OCI-LY1 (cell line): Measurements from ENCODE around the gene IGFL2.

Experiments used
- H2AFZ ChIP-seq: fragments of 200-600 bp; sonication (generic), shearing (Covaris generic); 2 replicates; pipeline ENCODE4 v1.6.0; 2014; ENCODE audit warnings: antibody characterized with exemption, mild to moderate bottlenecking, low read length
- H3F3A ChIP-seq: fragments of 200-600 bp; sonication (generic), shearing (Covaris generic); 2 replicates; pipeline ENCODE4 v1.6.0; 2014; ENCODE audit warnings: mild to moderate bottlenecking, antibody characterized with exemption, low read length, moderate library complexity; ENCODE audit not compliant: insufficient read depth
- H3K27ac ChIP-seq: fragments of 200-600 bp; sonication (generic); 2 replicates; pipeline ENCODE4 v1.5.1; 2014; ENCODE audit warnings: low read length, mixed run types, mild to moderate bottlenecking, low read depth; ENCODE audit not compliant: poor library complexity, severe bottlenecking
- H3K27me3 ChIP-seq: fragments of 200-600 bp; sonication (generic); 2 replicates; pipeline ENCODE4 v1.6.0; 2014; ENCODE audit warnings: antibody characterized with exemption, mild to moderate bottlenecking, low read length, moderate library complexity; ENCODE audit not compliant: insufficient read depth
- H3K36me3 ChIP-seq: fragments of 200-600 bp; sonication (generic); 2 replicates; pipeline ENCODE4 v1.6.1; 2014; ENCODE audit warnings: mild to moderate bottlenecking, antibody characterized with exemption, low read length, moderate library complexity, mixed read lengths; ENCODE audit not compliant: insufficient read depth
- H3K4me1 ChIP-seq: fragments of 200-600 bp; sonication (generic); 2 replicates; pipeline ENCODE4 v1.5.1; 2014; ENCODE audit warnings: mild to moderate bottlenecking, low read length, moderate library complexity; ENCODE audit not compliant: insufficient read depth, severe bottlenecking
- H3K4me2 ChIP-seq: fragments of 200-600 bp; sonication (generic), shearing (Covaris generic); 2 replicates; pipeline ENCODE4 v1.6.1; 2014; ENCODE audit warnings: low read length
- H3K4me3 ChIP-seq: fragments of 200-600 bp; sonication (generic); 2 replicates; pipeline ENCODE4 v1.5.1; 2014; ENCODE audit warnings: low read length, low read depth, mild to moderate bottlenecking, mixed read lengths; ENCODE audit not compliant: poor library complexity, severe bottlenecking
- H3K79me2 ChIP-seq: fragments of 200-600 bp; shearing (Covaris generic); 2 replicates; pipeline ENCODE4 v1.6.1; 2016; ENCODE audit warnings: mixed run types, low read length, mixed read lengths; ENCODE audit not compliant: insufficient read depth
- H3K9ac ChIP-seq: fragments of 200-600 bp; sonication (generic), shearing (Covaris generic); 2 replicates; pipeline ENCODE4 v1.6.1; 2014; ENCODE audit warnings: mild to moderate bottlenecking, low read length, mixed read lengths
- H3K9me2 ChIP-seq: fragments of 200-600 bp; sonication (generic), shearing (Covaris generic); 2 replicates; pipeline ENCODE4 v1.6.1; 2014; ENCODE audit warnings: low read depth, mild to moderate bottlenecking, low read length, mixed read lengths
- H3K9me3 ChIP-seq: fragments of 200-600 bp; shearing (Covaris generic); 2 replicates; pipeline ENCODE4 v1.6.1; 2014; ENCODE audit warnings: low read length, mixed read lengths
- H4K20me1 ChIP-seq: fragments of 200-600 bp; sonication (generic), shearing (Covaris generic); 2 replicates; pipeline ENCODE4 v1.6.0; 2016; ENCODE audit warnings: mild to moderate bottlenecking, low read length; ENCODE audit not compliant: insufficient read depth
- CTCF ChIP-seq: fragments of 200-600 bp; sonication (generic), shearing (Covaris generic); IDR thresholded peaks from 2 replicates; pipeline ENCODE4 v1.5.1; 2017; ENCODE audit warnings: mild to moderate bottlenecking, antibody characterized with exemption, low read length, moderate library complexity, mixed read lengths
- EZH2 ChIP-seq: fragments of 200-600 bp; sonication (generic), shearing (Covaris generic); IDR thresholded peaks from 2 replicates; pipeline ENCODE4 v1.8.0; 2017; ENCODE audit warnings: borderline replicate concordance, mixed run types, mild to moderate bottlenecking, antibody characterized with exemption, low read length, moderate library complexity, mixed read lengths

Gene IGFL2

GRCh38 chr19:46186101-46186716 lies 38.2 kb downstream of the IGFL2 start:
- Histone ChIP-seq H3K4me2 (no peak overlapping the region), H3K9me2 (no peaks in the 10 kb centered on the region), H3K9ac (no peak overlapping the region), H4K20me1 (no peaks in the 10 kb centered on the region), H3K27ac (no peak overlapping the region), H3K79me2 (no peaks in the 10 kb centered on the region), H3K36me3 (no peaks in the 10 kb centered on the region), H3K4me1 (peaks cover 8% of the 10 kb centered on the region), H3K27me3 (no peaks in the 10 kb centered on the region; the same call in 1 of the 2 replicates), H2AFZ (no peak overlapping the region), H3K9me3 (no peaks in the 10 kb centered on the region), H3F3A (no peaks in the 10 kb centered on the region), H3K4me3 (no peak overlapping the region)
- TF ChIP-seq CTCF (no peak), EZH2 (no peak)

- Histone ChIP-seq H3K4me1 (peaks cover 8% of the 10 kb centered on the region), H3K9me2 (no peaks in the 10 kb centered on the region), H4K20me1 (no peaks in the 10 kb centered on the region), H3K36me3 (no peaks in the 10 kb centered on the region), H3K4me3 (no peak overlapping the region), H3K79me2 (no peaks in the 10 kb centered on the region), H3F3A (no peaks in the 10 kb centered on the region), H3K27me3 (no peaks in the 10 kb centered on the region; the same call in 1 of the 2 replicates), H3K27ac (no peak overlapping the region), H3K4me2 (no peak overlapping the region), H3K9ac (no peak overlapping the region), H2AFZ (no peak overlapping the region), H3K9me3 (no peaks in the 10 kb centered on the region)
- no peak for TF ChIP-seq CTCF
- no peak for TF ChIP-seq EZH2
Observed at GRCh38 chr19:46186717-46187101, 38.7 kb downstream of the IGFL2 start.

- no peaks in the 10 kb centered on the region for H3K9me3 ChIP-seq
- no peaks in the 10 kb centered on the region for H3K9me2 ChIP-seq
- no peaks in the 10 kb centered on the region for H3K36me3 ChIP-seq
- TF ChIP-seq CTCF (no peak), EZH2 (no peak)
- H3K9ac ChIP-seq, result no peak overlapping the region
- H2AFZ ChIP-seq, result no peak overlapping the region
- H3K79me2 ChIP-seq, result no peaks in the 10 kb centered on the region
- H3K27me3 ChIP-seq, result no peaks in the 10 kb centered on the region; the same call in 1 of the 2 replicates
- H3K4me2 ChIP-seq, result no peak overlapping the region
- H4K20me1 ChIP-seq, result no peaks in the 10 kb centered on the region
- H3K4me1 ChIP-seq, result peaks cover 3% of the 10 kb centered on the region
- H3F3A ChIP-seq, result no peaks in the 10 kb centered on the region
- H3K27ac ChIP-seq, result no peak overlapping the region
- no peak overlapping the region for H3K4me3 ChIP-seq
Observed at GRCh38 chr19:46189971-46190888, 42.2 kb downstream of the IGFL2 start.
